ENCODE measurements around the gene COPS7A. TPM values are rescaled to one million over a fixed set of nuclear protein-coding genes. Genes with fewer than 3 reads are reported as not detected.

COPS7A gene
- total RNA-seq, 3 donors from 2014 or later: 32.8 to 47.2 (median 39.2) TPM

- Histone ChIP-seq H3K36me3 (ENCODE audit: low read depth) (no peaks in the 10 kb centered on the region), H3K4me1 (ENCODE audit: low read depth) (peaks cover 10% of the 10 kb centered on the region), H3K4me3 (no peak overlapping the region), H3K9me3 (no peaks in the 10 kb centered on the region)
- intact Hi-C loops (cut with DNase I, micrococcal nuclease): no loop called here
- ATAC-seq: no peak
- no peak for TF ChIP-seq CTCF (IDR thresholded peaks at IDR 0.05)
- DNase-seq: no peak
Observed at GRCh38 chr12:6695313-6696045, 28.4 kb upstream of the COPS7A start.

GRCh38 chr12:6696690-6697583, 26.9 kb upstream of the COPS7A start:
- no peak for DNase-seq
- peaks cover 8% of the 10 kb centered on the region for H3K4me1 ChIP-seq (ENCODE audit: low read depth)

GRCh38 chr12:6697584-6698351, 26.1 kb upstream of the COPS7A start:
- no peaks in the 10 kb centered on the region for H3K9me3 ChIP-seq
- ATAC-seq: peak; percentile 65
- H3K36me3 ChIP-seq (ENCODE audit: low read depth): no peaks in the 10 kb centered on the region
- DNase-seq: peak in 2 of 3 donors; percentile 47 to 55
- intact Hi-C loops (cut with DNase I, micrococcal nuclease): no loop called here
- TF ChIP-seq CTCF (IDR thresholded peaks at IDR 0.05): no peak
- no peak overlapping the region for H3K4me3 ChIP-seq
- H3K4me1 ChIP-seq (ENCODE audit: low read depth): peaks cover 8% of the 10 kb centered on the region

More at GRCh38 chr12:6696690-6697583, 26.9 kb upstream of the COPS7A start:
- H3K9me3 ChIP-seq: no peaks in the 10 kb centered on the region
- ATAC-seq: peak; percentile 16
- TF ChIP-seq CTCF (IDR thresholded peaks at IDR 0.05): no peak
- H3K36me3 ChIP-seq (ENCODE audit: low read depth): no peaks in the 10 kb centered on the region
- no peak overlapping the region for H3K4me3 ChIP-seq
- intact Hi-C loops (cut with DNase I, micrococcal nuclease): no loop called here

GRCh38 chr12:6698352-6699046, 25.3 kb upstream of the COPS7A start:
- ATAC-seq (no peak), DNase-seq (no peak)
- TF ChIP-seq CTCF (IDR thresholded peaks at IDR 0.05): no peak
- Histone ChIP-seq H3K4me3 (no peak overlapping the region), H3K36me3 (ENCODE audit: low read depth) (no peaks in the 10 kb centered on the region), H3K9me3 (no peaks in the 10 kb centered on the region), H3K4me1 (ENCODE audit: low read depth) (peaks cover 8% of the 10 kb centered on the region)
- intact Hi-C loops (cut with DNase I, micrococcal nuclease): no loop called here
